ENCODE data around the gene STK32A. TPM values are rescaled to one million over a fixed set of nuclear protein-coding genes. Genes with fewer than 3 reads are reported as not detected.

The STK32A gene
- total RNA-seq, 1 donor from 2014 or later, result 0.23 TPM

GRCh38 chr5:147388184-147389108 is 153.6 kb downstream of the STK32A start:
- no peak for ATAC-seq
- DNase-seq (ENCODE audit: low spot score), result no peak

GRCh38 chr5:147390654-147391225 is 155.9 kb downstream of the STK32A start:
- ATAC-seq (no peak), DNase-seq (ENCODE audit: low spot score) (no peak)

GRCh38 chr5:147391781-147392180 is 157.0 kb downstream of the STK32A start:
- DNase-seq (ENCODE audit: low spot score) (no peak), ATAC-seq (peak; percentile 83)

GRCh38 chr5:147393874-147394672 is 159.2 kb downstream of the STK32A start:
- ATAC-seq (no peak), DNase-seq (ENCODE audit: low spot score) (no peak)

GRCh38 chr5:147396070-147396823 is 161.4 kb downstream of the STK32A start:
- DNase-seq (ENCODE audit: low spot score), result no peak
- ATAC-seq, result peak; percentile 37

- ATAC-seq (no peak), DNase-seq (ENCODE audit: low spot score) (no peak)
Observed at GRCh38 chr5:147397616-147398015, 162.8 kb downstream of the STK32A start.

GRCh38 chr5:147398860-147399259 is 164.0 kb downstream of the STK32A start:
- no peak for ATAC-seq
- no peak for DNase-seq (ENCODE audit: low spot score)

- DNase-seq (ENCODE audit: low spot score) (no peak), ATAC-seq (no peak)
Observed at GRCh38 chr5:147400126-147400809, 165.4 kb downstream of the STK32A start.

- ATAC-seq (no peak), DNase-seq (ENCODE audit: low spot score) (no peak)
Observed at GRCh38 chr5:147400881-147401280, 166.1 kb downstream of the STK32A start.

- ATAC-seq, result no peak
- no peak for DNase-seq (ENCODE audit: low spot score)
Observed at GRCh38 chr5:147403651-147404640, 169.1 kb downstream of the STK32A start.

GRCh38 chr5:147404706-147405105 is 169.9 kb downstream of the STK32A start:
- ATAC-seq (no peak), DNase-seq (ENCODE audit: low spot score) (no peak)

- no peak for ATAC-seq
- no peak for DNase-seq (ENCODE audit: low spot score)
Observed at GRCh38 chr5:147406636-147407035, 171.8 kb downstream of the STK32A start.

GRCh38 chr5:147407094-147407681 is 172.4 kb downstream of the STK32A start:
- ATAC-seq, result no peak
- DNase-seq (ENCODE audit: low spot score), result no peak

GRCh38 chr5:147408980-147409379 is 174.2 kb downstream of the STK32A start:
- DNase-seq (ENCODE audit: low spot score) (no peak), ATAC-seq (no peak)

GRCh38 chr5:147410496-147411358 is 175.9 kb downstream of the STK32A start:
- DNase-seq (ENCODE audit: low spot score) (no peak), ATAC-seq (no peak)

GRCh38 chr5:147411359-147412319 is 176.8 kb downstream of the STK32A start:
- no peak for ATAC-seq
- no peak for DNase-seq (ENCODE audit: low spot score)
